GM23338 (cell line): ENCODE data around the gene MAP2K5. TPM values are rescaled to one million over a fixed set of nuclear protein-coding genes. Genes with fewer than 3 reads are reported as not detected.

ENCODE experiments used
- CREB1 ChIP-seq: fragments of 250-450 bp; sonication (Bioruptor Pico); IDR thresholded peaks from 2 replicates; pipeline ENCODE4 v1.5.0; 2020; ENCODE audit warnings: low read depth, mild to moderate bottlenecking, moderate library complexity
- CTCF ChIP-seq, 2 experiments: fragments of 200-600 bp in 1 of 2; sonication (generic) in 1 of 2; conservative IDR thresholded peaks; 2 replicates each; pipeline versions ENCODE4 v1.5.1 to v1.6.1; 2016 to 2017; ENCODE audit warnings: antibody characterized with exemption in 2 of 2, low read depth in 2 of 2, mild to moderate bottlenecking in 2 of 2, moderate library complexity in 1 of 2
- ETS1 ChIP-seq: IDR thresholded peaks from 2 replicates; pipeline ENCODE4 v1.6.1; 2016; ENCODE audit warnings: antibody characterized with exemption
- EZH2 ChIP-seq: fragments of 200-600 bp; sonication (generic); IDR thresholded peaks from one replicate; pipeline ENCODE4 v1.8.0; 2017; ENCODE audit warnings: antibody characterized with exemption, mild to moderate bottlenecking, low read depth; ENCODE audit not compliant: unreplicated experiment
- JUNB ChIP-seq: IDR thresholded peaks from one replicate; pipeline ENCODE4 v1.6.1; 2016; ENCODE audit warnings: antibody characterized with exemption; ENCODE audit not compliant: unreplicated experiment
- NANOG ChIP-seq: IDR thresholded peaks from 2 replicates; pipeline ENCODE4 v1.6.1; 2016; ENCODE audit warnings: antibody characterized with exemption, borderline replicate concordance
- STAT1 ChIP-seq: IDR thresholded peaks from one replicate; pipeline ENCODE4 v1.6.1; 2016; ENCODE audit warnings: antibody characterized with exemption; ENCODE audit not compliant: unreplicated experiment
- ZNF114 ChIP-seq: fragments of 250-450 bp; sonication (Bioruptor Pico); IDR thresholded peaks from 2 replicates; pipeline ENCODE4 v1.5.0; 2020; ENCODE audit warnings: mild to moderate bottlenecking, moderate library complexity
- ZNF462 ChIP-seq: fragments of 250-450 bp; sonication (Bioruptor Pico); IDR thresholded peaks from 2 replicates; pipeline ENCODE4 v1.5.0; 2020; ENCODE audit warnings: mild to moderate bottlenecking, moderate library complexity
- polyA plus RNA-seq: library from polyadenylated mRNA; unstranded; fragments of >200 nt; fragmentation: Nextera tagmentation; extraction: Ambion mirVana; gene quantifications from 2 replicates; pipeline ENCODE4 v1.2.1, GENCODE V29; 2016
- total RNA-seq: library from RNA; depleted of rRNA; stranded (reverse); fragments of >200 nt; shearing (Covaris generic); gene quantifications from 2 replicates; pipeline ENCODE4 v1.2.3, GENCODE V29; 2014

Gene MAP2K5
- total and polyA plus RNA-seq, 2 experiments from 2014 or later: 6.5 to 13.6 TPM

- no peak for TF ChIP-seq ZNF462 (CRISPR knock-in tag)
- TF ChIP-seq EZH2: no peak
- no peak for TF ChIP-seq NANOG
- no peak for TF ChIP-seq ZNF114
- no peak for TF ChIP-seq STAT1
- no peak for TF ChIP-seq JUNB
- no peak for TF ChIP-seq CTCF (conservative IDR thresholded peaks at IDR 0.05; ENCODE audit: low read depth in 2 of 2)
- TF ChIP-seq CREB1 (CRISPR knock-in tag): no peak
- TF ChIP-seq ETS1: no peak
Measured at GRCh38 chr15:67660874-67661606, 118.5 kb downstream of the MAP2K5 start (continued).
